Measurements from ENCODE around the gene GPATCH4.
"Not testable (repeated sequence)": the region's sequence is repeated elsewhere in the genome, so short reads cannot be mapped to it uniquely, and the experiment has no call there.

The GPATCH4 gene

DNA sequence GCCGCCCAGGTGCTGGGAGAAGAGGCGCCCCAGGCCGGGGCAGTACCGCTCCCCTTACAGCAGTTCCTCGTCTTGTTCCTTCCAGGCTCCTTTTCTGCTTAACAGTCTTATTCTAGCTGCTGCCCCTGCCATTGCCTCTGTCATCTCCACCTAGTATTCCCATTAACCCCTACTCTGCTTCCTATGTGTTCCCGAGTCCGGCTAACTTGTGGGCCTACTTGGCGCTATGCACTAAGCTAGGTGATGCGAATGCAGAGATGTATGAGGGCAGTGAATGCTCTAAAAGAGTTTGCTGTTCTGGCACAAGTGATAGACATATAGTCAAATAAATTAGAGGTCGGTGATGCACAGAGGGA is 28.6 kb downstream of the GPATCH4 start:
- no peak for DNase-seq

DNA sequence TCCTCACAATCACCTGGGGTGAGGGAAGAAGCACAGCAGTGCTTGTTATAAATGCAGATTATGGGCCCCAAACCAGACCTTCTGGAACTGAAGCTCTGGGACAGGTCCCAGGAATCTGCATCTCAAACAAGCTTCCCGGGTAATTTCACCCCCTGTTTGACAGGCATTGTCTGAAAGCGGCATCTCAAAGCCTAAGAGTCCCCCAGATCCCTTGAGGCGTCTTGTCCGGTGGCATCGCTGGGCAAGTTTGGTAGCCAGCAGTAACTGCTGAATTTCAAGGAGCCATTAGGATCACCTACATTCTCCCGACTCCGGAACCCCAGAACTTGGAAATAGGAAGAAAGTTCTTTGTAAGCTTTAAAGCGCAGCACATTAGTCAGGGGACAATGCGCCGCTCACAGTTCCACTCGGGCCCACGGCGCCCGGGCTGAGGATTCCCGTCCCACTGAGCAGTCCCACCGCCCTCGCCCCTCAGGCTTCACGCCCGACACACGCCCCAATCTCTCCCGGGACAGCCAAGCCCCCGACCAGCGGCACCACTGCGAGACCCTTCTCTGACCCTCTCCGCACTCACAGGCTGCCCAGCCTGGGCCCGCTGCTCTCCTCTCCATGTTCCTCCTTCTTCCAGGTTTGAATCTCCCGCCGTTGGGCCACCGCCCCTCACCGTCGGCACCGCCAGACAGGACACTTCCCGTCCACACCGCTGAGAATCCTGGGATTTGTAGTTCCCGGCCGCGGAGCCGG is 29.2 kb downstream of the GPATCH4 start, which contains the start of gene IQGAP3:
TSS of gene IQGAP3 (minus strand) at position 647 of the 744 bp plus-strand sequence. CDS start at position 611, 36 bp downstream.
- peak; percentile 93 for DNase-seq

DNA sequence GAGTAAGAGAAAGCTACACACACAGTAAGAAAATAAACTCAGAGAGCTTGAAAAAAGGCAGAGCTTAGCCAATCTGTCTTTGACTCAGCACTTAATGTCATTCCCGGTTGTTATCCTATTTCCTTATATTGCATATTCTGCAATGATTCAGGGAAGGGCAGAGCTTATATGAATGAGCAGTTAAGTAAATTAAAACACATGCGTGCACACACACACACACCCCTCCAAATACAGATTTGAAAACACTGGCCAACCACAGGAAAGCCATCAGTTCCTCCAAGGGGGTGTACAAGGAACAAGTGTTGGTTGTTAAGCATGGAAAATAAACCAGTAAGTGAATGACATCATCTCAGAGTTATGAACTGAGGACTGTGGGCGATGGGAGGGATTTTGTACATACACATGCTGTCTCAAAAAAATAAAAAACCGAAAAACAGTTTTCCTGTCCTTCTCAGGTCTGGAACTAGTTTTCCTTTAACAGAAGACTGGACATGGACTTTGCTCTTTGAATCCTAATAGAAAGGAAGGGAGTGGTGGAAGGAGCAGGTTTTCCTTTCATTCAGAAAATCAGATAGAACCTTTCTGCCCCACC is 29.9 kb downstream of the GPATCH4 start:
- DNase-seq: no peak

DNA sequence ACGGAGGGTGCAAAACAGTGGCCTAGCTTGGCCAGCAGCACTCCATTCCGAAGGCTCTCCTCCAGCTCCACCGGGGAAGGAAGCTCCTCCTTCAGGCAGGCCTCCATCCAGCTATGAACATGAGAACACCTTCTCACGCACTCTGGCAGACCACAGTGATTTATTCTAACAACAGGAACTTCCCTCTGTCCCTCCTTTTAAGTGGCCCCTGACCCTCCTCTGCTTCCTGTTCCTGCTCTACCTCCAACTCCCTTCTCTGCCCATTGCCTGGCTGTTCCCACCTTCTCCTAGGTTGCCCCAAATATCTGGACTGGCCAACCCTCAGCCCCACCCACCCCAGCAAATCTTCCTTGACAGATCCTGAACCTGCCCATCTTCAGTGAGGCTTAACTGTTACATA is 34.8 kb downstream of the GPATCH4 start:
- DNase-seq: no peak

DNA sequence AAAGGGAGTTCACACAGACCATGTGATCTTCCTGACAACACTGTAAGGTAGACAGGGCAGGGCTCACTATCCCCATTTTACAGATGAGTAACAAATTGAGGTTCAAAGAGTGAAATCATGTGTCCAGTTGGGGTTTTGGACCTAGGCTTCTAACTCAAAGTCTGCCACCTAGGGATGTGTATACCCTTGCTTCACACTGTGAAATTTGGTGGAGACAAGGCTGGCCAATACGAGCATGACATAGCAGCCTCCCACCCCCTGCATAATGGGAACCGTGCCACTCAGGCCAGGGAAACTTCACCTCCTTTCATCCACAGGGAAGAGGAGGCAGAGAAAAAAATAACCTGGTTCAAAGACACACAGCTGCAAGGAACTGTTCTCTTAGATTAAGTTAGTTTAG is 35.8 kb downstream of the GPATCH4 start:
- DNase-seq: no peak

DNA sequence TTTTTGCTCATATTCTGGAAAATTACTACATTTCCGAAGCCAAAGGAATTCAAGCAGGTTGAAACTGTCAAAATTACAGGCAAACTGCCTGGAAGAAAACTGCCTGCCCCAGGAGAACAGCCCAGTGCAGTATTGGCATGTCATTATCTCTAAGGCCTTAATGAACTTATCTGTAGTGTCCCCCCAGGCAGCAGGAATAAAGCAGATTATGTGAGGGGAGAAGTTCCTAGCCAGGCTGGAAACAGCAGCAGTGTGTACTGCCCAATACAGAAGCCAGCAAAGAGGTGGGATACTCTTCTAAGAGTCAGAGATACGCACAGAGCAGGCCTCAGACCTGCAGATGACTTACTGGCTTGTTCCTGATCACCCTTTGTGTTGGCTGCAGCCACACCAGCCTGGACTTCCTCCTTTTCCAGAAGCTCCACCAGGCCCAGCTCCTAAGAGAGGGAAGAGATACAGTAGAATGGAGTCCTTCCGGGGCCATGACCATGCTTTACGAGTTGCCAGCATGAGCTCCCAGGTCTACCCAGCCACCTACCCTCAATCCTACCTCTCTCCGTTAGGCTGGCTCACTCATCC is 40.6 kb downstream of the GPATCH4 start:
- DNase-seq: no peak

DNA sequence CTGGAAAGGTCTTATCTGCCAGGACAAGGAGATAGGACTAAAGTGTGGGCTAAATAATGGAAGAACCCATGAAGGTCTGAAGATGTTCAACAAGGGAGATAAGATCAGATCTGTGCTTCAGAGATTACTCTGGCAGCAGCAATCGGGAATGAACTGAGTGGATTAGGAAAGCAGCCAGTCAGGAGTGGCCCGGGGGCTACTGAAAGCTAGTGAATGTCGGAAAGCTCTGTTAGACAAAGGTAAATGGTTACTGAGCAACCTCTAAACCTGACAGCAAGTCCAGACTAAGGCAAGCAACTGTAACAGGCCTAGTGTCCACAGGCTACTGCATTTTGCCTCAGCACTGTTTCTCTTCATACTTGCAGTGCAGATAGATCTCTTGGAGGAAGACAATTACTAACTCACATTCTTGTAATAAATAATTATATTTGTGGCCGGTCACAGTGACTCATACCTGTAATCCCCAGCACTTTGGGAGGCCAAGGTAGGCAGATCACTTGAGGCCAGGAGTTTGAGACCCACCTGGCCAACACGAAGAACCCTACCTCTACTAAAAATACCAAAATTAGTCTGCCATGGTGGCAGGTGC is 41.4 kb downstream of the GPATCH4 start:
- DNase-seq: no peak

DNA sequence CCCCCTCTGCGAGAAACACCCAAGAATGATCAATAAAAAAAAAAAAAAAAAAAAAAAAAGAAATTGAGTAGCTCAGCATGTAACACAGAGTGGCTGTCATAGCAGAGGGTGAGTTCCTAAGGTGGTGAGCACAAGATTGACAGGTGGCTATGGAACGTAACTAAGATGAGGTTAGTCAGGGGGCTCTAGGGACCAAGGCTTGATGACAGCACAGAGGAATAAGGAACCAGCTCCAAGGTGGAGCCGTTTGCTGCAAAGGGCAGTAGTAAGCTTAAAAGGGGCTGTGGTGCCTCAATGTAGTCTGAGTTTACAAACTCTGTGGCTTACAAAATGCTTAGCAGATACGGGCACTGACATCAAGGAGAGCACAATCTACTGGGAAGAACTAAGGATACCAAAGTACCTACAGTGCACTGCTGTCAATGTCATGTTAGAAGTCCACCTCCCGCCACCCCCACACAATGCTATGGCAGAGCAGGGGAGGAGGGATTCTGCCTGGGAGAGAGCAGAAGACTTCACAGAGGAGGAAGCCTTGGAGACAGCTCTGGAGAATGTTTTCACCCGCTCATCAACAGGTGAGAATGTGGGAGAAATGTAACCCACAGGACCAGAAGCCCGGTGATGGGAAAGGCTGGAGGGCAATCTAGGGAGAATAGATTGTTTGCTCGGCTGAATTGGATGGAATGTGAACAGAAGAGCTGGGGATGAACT is 42.0 kb downstream of the GPATCH4 start:
- no peak for DNase-seq

DNA sequence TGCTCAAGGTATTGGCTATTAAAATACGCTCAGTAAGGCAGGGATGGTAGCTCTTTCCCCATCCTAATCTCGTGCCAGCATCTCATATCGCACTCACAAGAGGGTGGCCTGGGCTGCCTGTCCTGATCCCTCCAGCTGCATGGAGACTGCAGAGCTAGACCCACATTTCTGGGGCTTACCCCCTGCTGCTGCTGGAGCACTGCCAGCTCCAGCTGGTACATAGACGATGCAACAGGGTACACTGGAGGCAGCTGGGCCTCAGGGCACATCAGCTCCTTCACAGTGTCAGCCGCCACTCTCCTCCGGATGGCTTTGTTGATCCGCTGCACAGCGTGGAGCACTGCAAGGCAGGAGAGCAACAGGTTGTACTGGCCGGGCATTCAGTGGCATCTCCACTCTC is 44.9 kb downstream of the GPATCH4 start:
- DNase-seq: no peak

DNA sequence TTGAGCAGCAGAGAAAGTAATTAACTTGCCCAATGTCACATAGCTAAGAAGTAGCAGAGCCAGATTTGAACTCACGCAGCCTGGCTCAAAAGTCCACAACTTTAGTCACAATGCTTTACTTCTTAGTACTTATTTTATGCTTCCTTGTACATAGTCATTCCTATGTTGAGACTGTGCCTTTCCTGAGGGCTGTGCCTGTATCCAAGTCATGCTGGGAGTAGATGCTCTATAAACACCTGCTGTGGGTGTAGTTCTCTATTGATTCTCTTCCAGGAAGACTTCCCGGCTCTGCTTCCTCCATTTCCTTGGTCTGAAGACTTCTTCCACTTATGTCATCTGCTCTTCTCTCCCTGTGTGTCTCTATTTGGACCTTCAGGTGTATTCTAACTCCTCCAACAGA is 45.6 kb downstream of the GPATCH4 start:
- DNase-seq: no peak

DNA sequence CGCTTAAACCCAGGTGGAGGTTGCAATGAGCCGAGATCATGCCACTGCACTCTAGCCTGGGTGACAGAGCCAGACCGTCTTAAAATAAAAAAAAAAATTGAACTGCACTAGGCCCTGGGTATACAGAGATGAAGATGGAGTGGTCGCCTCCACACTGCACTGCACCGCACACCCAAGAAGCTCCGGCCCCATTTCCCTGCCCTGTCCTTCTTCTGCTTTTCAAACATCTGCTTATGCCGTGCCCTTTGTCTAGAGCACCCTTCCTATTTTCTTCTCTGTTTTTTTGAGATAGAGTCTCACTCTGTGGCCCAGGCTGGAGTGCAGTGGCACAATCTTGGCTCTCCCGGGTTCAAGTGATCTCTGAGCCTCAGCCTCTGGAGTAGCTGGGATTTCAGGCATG is 46.3 kb downstream of the GPATCH4 start:
- DNase-seq: no peak

DNA sequence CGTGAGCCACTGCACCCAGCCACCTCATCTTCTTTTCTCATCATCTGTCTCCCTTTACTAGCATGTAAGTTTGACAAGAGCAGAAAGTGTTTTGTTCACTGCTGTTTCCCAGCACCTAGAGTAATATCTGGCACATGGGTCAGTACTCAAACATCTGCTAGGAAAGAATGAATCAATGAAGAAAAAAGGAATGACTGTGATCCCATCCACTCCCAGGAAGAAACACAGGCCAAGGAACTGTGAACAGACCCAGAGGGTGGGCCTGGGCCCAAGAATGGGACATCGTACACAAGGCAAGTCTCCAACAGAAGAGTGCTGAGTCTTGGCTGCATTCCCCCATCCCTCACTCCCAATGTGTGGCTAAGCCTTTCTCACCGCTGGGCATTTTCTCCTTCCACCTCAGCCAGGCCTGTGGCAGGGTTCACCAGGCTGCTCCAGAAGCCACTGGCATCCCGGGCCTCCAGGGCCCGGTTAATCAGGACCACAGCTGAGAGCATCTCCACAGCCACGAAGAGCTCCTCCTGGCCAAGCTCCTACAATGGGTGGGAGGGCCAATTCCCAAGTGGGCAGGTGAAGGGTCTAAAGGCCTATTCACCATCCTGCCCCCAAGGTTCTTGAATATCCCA is 47.3 kb downstream of the GPATCH4 start:
- no peak for DNase-seq

DNA sequence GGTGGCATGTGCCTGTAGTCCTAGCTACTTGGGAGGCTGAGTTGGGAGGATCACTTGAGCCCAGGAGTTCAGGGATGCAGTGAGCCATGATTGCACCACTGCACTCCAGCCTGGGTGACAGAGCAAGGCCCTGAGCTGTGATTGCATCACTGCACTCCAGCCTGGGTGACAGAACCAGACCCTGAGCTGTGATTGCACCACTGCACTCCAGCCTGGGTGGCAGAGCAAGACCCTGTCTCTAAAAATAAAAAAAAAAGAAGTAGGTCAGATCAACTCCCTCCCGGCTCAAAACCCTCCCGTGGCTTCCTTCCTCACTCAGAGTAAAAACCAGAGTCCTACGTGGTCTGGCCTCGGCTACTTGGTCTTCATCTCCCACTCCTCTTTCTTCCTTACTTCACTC is 48.3 kb downstream of the GPATCH4 start:
- DNase-seq: not testable (repeated sequence)

DNA sequence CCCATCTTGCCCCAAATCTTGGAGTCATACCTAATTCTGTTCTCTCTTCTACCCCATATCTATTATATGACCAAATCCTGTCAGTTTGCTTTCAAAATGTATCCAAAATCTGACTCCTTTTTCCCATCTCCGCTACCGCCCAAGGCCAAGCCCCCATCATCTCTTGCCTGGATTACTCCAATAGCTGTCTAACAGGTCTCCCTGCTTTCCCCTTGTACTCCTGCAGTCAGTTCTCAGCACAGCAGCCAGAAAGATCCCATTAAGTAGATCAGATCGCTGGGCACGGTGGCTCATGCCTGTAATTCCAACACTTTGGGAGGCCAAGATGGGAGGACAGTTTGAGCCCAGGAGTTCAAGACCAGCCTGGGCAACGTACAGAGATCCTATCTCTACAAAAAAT is 48.8 kb downstream of the GPATCH4 start:
- DNase-seq: no peak

DNA sequence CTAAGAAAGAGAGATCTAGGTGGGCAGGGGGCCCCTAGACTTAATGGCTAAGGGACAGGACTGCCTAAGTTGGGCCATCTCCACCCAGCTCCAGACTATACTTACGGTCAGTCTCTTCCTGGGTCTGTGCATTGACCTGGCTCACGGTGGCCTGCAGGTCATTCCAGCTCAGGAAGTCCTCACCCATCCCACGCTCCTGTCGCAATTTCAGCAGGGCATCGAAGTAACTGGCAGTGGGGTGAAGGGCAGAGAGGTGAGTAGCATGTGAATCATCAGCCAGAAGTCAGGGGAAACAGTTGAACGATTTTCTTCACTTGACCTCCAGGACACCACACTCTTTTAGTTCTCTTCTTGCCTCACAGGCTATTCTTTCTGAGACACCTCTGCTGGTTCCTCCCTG is 49.4 kb downstream of the GPATCH4 start:
- DNase-seq: no peak

DNA sequence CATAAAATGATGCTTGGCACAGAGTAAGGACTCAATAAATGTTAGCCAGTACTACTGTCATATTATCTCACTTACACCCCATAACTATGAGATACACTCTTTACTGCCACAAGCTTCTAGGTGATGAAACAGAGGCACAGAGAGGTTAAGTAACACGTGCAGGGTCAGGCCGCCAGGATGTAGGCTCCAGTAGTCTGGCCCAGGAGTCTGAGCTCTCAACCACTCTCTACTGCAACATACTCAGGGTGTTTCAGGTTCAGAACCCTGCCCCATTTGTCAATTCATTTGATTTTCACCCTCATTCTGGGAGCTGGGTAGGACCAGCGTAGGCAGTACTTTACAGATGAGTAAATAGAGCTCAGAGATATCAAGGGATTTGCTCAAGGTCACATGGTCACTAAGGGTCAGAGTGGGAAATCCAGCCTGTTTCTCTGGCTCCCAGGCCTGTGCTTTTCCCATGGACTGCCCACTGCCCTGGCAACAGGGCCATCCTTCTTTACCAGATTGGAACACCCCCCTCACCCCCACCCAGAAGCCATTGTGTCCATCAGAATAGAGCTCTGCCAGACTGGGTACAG is 50.1 kb downstream of the GPATCH4 start:
- no peak for DNase-seq

DNA sequence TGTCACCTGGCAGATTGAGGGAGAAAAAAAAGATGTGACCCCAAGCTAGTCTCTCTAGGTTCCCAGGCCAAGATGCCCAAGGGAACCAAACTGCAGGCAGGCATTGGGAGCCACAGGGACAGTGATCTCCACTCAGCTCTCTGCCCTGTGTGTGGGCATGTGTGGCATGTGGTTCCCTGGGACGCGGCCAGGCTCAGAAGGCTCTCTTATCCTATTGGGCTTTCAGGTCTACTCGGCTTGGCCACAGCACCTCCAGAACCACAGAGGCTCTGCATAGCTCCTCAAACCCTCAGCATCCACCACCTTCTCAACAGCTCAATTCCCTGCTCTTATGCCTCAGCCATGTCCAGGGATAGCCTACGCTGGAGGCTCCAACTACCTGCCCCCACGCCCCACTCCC is 50.9 kb downstream of the GPATCH4 start:
- no peak for DNase-seq

DNA sequence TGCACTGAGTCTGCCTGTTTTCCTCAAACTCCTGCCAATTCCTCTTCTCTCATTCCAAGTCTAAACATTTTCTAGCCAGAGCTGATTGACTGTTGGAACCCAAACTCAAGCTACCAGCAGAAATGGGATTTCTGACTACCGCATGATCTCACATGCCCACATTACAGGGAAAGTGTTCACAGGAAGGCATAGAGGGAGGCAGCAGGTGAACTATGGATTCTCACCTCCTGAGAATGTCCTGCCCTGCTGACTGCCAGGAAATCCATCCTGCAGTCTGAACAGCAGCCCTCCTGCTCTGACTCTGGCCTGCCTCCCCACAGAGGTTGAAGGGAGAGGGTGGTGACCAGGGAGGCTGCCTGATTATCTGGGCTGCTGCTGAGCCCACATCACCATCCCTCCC is 51.4 kb downstream of the GPATCH4 start:
- DNase-seq: no peak

DNA sequence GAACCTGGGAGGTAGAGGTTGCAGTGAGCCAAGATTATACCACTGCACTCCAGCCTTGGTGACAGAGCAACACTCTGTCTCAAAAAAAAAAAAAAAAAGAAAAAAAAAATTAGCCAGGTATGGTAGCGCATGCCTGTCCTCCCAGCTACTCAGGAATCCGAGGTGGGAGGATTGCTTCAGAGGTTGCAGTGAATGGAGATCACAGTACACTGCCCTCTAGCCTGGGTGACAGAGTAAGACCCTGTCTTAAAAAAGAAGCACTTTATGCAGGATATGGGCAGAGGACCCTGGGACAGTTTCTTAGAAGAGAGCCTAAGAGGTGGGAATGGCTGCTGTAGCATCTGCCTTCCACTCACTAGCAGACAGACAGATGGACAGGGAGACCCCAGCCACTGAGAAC is 51.9 kb downstream of the GPATCH4 start:
- no peak for DNase-seq

DNA sequence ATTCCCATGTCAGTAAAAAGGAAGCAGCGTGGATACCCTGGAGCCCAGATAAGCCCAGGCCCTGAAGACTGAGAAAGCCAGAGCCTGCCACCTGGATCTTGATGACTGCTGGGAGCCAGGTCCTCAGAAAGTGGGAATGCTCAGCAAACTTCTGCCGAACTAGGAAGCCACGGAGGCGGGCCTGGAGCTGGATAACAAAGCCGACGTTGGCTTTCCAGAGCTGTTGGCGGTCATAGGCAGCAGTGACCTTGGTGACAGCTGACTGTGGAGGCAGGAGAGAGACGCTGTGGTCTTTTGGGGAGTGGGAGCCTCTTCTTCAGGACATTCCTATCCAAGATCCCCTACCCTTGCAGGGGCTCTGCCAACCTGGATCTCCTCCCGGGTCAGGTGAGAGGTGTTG is 53.3 kb downstream of the GPATCH4 start:
- DNase-seq: no peak

DNA sequence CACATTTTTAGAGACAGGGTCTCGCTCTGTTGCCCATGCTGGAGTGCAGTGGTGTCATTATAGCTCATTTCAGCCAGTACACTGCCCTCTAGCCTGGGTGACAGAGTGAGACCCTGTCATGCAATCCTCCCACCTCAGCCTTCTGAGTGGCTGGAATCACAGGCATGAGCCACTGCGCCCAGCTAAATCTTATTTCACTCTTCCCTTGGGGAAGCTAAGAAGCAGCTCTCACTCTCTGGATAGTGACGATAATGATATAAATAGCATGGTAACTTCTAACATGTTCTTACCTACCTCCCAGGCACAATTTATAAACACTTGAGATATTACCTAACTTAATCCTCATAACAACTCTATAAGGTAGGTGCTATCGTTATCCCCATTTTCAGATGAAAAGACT is 53.8 kb downstream of the GPATCH4 start:
- no peak for DNase-seq

DNA sequence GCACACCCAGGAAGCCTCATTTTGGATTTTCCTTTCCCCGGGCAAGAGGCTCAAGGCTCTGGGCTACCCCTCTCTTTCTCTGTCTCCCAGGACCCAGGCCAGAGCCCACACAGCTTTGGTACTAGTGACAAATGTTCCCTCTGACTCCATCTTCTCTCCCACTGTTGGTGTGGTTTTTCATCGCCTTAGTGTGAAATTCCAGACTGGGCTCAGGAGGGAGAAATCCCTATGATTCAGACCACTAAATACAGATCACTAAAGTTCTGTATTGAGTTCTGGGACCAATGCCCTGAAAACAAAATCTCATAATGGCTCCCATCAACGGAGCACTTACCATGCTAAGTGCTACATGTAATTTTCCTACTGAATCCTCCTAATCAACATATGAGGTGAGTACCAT is 55.0 kb downstream of the GPATCH4 start:
- no peak for DNase-seq

Data from RPMI8226 (cell line).